LoVo (cell line): ENCODE measurements around the gene MED25.
A peak's percentile ranks its signal among the peaks of the same experiment; 100 is the strongest.

Experiments used
- DNase-seq: peaks from one replicate; pipeline ENCODE4 v3.0.0-alpha.2; 2016; ENCODE audit warnings: low spot score

MED25 gene

DNA sequence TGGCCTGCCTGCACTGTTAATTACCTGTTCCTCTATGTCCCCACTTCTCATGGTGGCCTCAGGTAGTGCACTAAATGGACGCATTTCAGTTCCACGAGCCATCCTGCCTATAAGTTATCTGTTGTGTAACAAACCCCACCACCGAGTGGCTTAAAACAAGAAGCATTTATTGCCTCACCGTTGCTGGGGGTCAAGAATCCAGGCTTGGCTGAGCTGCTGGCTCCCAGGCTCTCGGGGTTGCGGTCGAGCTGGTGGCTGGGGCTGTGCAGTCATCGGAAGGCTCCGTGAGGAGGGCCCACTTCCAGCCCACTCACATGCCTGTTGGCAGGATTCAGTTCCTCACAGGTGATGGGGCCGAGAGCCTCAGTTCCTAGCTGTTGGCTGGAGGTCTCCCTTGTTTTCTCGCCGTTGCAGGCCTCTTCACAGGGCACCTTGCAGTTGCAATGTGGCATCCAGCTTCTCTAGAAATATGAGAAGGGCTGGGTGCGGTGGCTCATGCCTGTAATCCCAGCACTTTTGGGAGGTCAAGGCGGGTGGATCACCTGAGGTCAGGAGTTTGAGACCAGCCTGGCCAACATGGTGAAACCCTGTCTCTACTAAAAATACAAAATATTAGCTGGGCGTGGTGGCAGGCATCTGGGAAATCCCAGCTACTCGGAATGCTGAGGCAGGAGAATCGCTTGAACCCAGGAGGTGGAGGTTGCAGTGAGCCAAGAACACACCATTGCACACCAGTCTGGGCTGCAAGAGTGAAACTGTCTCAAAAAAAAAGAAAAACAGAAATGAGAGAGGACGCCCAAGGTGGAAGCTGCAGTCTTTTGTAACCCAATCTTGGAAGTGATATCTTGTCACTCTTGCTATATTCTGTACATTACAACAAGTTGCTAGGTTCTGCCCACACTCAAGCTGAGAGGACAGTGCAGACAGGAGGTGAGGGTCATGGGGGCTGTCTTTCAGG is 26.3 kb downstream of the MED25 start:
- no peak for DNase-seq

- no peak for DNase-seq
These were observed 27.3 kb downstream of the MED25 start for GRCh38 chr19:49845414-49845813.

DNA sequence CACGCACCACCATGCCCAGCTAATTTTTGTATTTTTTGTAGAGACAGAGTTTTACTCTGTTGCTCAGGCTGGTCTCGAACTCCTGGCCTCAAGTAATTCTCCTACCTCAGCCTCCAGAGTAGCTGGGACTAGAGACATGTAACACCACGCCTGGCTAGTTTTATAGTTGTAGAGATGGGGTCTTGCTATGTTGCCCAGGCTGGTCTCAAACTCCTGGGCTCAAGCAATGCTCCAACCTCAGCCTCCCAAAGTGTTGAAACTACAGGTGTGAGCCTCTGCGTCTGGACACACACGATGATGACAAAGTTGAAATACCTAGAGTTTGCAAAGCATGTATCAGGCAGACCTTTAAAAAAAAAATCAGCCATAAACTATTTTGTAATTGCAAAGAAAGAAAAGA is 28.3 kb downstream of the MED25 start:
- no peak for DNase-seq

GRCh38 chr19:49847731-49848696 is 29.9 kb downstream of the MED25 start:
- DNase-seq = peak; percentile 75

DNA sequence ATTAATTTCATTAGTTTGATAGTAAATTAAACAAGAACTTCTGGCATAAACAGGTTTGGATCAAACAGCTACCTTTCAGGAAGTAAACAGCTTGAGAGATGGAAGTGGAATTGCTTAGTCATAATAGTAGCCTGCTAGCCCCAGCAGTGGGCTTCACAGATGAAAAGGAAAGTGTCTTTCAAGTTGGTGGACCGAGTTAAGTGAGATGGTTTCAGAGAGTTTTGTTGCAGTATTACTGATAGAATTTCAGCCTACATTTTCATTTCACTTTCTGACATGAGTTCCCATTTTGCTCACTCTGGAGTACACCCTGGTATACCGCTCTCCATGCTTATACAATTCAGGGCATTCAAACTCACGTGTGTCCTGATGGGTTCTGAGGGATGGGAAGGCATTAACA is 30.8 kb downstream of the MED25 start:
- no peak for DNase-seq

- no peak for DNase-seq
These were observed 31.5 kb downstream of the MED25 start for GRCh38 chr19:49849433-49850220.

GRCh38 chr19:49850221-49850486 is 32.1 kb downstream of the MED25 start:
- DNase-seq = no peak

GRCh38 chr19:49850487-49851342 is 32.6 kb downstream of the MED25 start, which contains the start of gene PTOV1:
TSS of gene PTOV1 (plus strand) at chr19:49851159.
- DNase-seq = peak; percentile 96

GRCh38 chr19:49851456-49852259 is 33.6 kb downstream of the MED25 start:
- no peak for DNase-seq

DNA sequence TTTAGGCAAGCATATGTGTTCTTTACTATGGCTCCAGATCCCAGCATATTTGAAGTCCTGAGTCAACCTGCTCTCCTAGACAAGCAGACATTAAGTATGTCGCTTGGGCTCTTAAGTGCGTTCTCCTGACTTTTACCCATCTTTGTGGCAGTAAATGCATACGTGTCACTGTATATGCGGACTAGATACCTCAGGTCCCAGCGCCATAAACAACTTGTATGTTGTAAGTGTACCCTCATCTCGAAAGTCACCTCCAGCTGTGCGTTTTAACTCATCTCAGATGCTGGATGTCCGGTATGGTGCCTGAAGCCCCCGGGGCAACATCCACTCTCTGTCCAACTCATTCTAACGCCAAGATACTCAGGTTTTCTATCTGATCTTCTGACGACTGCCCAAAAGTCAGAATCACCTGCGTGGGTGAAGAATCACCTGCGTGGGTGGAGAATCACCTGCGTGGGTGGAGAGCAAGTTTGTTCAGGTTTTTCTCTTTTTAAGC is 34.6 kb downstream of the MED25 start:
- DNase-seq = no peak

- DNase-seq = no peak
These were observed 35.8 kb downstream of the MED25 start for GRCh38 chr19:49853852-49854377.

DNA sequence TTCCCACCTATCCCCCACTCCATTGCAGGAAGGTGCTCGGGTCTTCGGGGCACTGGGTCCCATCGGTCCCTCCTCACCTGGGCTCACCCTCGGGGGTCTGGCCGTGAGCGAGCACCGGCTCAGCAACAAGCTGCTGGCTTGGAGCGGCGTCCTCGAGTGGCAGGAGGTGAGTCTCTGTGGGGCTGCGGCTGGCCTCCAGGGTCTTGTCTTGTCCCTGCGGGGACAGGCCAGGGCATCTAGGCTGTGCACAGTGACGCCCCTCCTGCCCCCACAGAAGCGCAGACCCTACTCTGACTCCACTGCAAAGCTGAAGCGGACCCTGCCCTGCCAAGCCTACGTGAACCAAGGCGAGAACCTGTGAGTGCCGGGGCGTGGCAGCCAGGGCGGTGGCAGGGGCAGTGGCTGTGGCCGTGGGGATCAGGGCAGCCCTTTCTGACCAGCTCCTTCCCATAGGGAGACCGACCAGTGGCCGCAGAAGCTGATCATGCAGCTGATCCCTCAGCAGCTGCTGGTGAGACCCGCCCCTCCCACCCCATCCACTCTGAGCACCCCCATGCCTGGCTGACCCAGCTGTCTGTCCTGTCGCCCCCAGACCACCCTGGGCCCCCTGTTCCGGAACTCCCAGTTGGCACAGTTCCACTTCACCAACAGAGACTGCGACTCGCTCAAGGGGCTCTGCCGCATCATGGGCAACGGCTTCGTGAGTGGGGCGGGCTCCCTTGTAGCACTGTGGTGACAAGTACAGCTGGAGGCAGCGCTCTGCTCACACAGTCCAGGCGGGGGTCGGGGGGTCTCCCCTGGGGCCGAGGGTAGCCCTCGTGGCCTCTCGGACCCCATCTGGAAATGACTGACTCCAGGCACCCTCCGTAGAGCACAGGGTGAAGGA is 36.5 kb downstream of the MED25 start:
- no peak for DNase-seq

- DNase-seq = no peak
These were observed 37.2 kb downstream of the MED25 start for GRCh38 chr19:49855277-49855675.

DNA sequence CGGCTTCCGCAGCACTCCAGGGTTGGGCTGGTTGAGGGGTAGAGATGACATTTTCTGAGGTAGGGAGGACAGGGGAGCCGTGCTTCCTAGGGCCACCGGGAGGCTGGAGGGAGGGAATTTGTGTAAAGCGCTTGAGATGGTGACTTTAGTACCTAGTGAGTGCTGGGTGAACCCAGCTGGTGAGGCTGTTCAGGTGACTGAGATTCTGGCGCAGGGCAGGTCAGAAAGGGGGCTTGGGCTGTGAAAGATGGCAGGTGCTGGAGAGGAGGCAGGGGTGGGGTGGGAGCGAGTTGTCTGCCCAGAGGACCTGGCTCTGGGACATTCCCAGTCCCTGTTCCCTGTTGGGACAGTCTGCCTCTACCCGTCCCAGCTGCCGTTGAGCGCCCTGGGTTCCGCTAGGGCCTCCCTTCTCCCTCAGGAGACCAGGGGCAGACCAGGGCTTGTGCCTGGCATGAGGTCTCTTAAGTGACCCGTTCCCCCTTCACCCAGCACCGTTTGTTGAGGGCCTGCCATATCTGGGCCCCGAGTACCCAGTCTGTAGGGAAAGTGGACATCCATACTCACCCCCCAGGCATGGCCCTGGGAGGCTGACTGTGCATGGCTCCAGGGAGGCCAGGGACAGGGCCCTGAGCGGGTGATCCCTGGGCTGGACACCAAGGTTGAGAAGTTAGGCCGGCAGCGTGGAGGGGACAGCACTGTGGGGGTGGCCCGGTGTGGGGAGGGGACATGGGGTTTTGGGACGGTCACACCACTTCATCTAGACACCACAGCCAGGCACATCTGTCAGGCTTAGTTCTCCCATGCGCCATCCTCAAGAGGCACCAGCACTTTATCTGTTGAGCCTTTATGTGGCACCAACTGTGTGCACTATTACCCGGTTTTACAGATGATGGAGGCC is 37.8 kb downstream of the MED25 start:
- no peak for DNase-seq

GRCh38 chr19:49856574-49857021 is 38.5 kb downstream of the MED25 start:
- no peak for DNase-seq

DNA sequence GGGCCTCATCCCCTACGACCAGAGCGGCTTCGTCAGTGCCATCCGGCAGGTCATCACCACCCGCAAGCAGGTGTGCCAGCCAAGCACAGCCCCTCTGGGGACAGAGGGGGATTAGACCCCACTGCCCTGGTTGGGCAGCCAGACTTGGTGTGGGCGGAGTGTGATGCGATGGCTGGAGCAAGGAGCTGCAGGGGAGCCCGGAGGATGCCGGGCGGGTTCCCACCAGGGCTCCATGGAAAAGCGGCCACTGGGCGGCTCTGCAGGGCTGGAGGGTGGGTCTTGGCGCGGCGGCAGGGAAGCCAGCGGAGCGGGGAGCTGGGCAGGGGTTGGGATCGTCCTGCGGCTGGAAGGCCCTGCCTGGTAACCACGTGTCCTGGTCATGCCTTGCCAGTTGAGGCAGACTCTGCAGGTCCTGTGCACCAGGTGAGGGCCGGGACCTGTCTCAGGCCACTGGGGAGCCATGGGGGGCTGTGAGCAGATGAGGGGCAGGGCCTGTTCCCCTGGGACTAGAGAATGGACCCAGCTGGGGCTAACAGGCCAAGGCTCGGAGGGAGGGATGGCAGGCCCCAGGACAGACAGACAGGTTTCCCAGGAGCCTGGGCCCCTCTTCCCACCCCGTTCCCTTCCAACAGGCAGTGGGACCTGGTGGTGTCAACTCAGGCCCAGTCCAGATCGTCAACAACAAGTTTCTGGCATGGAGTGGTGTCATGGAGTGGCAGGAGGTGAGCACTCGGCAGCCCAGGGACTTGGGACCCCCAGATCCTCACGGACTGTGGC is 39.2 kb downstream of the MED25 start:
- no peak for DNase-seq

DNA sequence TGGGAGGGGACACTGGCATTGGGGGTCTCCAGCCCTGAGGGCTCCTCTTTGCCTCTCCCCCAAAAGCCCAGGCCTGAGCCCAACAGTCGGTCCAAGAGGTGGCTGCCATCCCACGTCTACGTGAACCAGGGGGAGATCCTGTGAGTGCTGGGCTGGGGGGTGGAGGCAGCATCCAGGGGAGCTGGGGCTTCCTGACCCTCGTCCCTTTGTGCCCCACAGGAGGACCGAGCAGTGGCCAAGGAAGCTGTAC is 39.7 kb downstream of the MED25 start:
- DNase-seq = no peak
